PFSK-1 (cell line): ENCODE data around the gene CBLN1.

Source experiments
- FOXP2 ChIP-seq: optimal IDR thresholded peaks from 2 replicates; pipeline ENCODE3; 2011; ENCODE audit warnings: borderline replicate concordance, control low read depth, inconsistent platforms; ENCODE audit not compliant: insufficient read depth; ENCODE audit errors: extremely low read length, extremely low read depth
- POLR2AphosphoS5 ChIP-seq: IDR thresholded peaks from 2 replicates; pipeline ENCODE4 v1.6.1; 2012; ENCODE audit warnings: low read depth, mild to moderate bottlenecking, control low read depth, low read length, moderate library complexity
- REST ChIP-seq, 2 experiments: IDR thresholded peaks; 2 replicates each; pipeline versions ENCODE4 v1.6.1 to v1.8.0; 2011 to 2012; ENCODE audit warnings: low read depth in 2 of 2, low read length in 2 of 2, control low read depth in 1 of 2, inconsistent platforms in 1 of 2, mild to moderate bottlenecking in 1 of 2, moderate library complexity in 1 of 2; ENCODE audit not compliant: insufficient read depth in 1 of 2
- SIN3A ChIP-seq: IDR thresholded peaks from 2 replicates; pipeline ENCODE4 v1.6.1; 2012; ENCODE audit warnings: mild to moderate bottlenecking, low read length, moderate library complexity, borderline replicate concordance; ENCODE audit not compliant: insufficient read depth
- TAF1 ChIP-seq: IDR thresholded peaks from 2 replicates; pipeline ENCODE4 v1.6.1; 2012; ENCODE audit warnings: low read length, control low read depth, borderline replicate concordance; ENCODE audit not compliant: insufficient read depth

Gene CBLN1

GRCh38 chr16:49292413-49292812 is 10.8 kb upstream of the CBLN1 start:
- no peak for TF ChIP-seq SIN3A
- no peak for TF ChIP-seq POLR2AphosphoS5
- TF ChIP-seq REST (IDR thresholded peaks at IDR 0.05; ENCODE audit: insufficient read depth in 1 of 2, low read depth in 2 of 2, low read length in 2 of 2) = no peak
- TF ChIP-seq TAF1 = no peak

- TF ChIP-seq SIN3A (no peak), TAF1 (no peak), FOXP2 (no peak), REST (IDR thresholded peaks at IDR 0.05; ENCODE audit: insufficient read depth in 1 of 2, low read depth in 2 of 2, low read length in 2 of 2) (no peak), POLR2AphosphoS5 (no peak)
Measured at GRCh38 chr16:49287572-49287971, 5.9 kb upstream of the CBLN1 start.

- TF ChIP-seq FOXP2 (no peak), SIN3A (no peak), POLR2AphosphoS5 (no peak), REST (IDR thresholded peaks at IDR 0.05; ENCODE audit: insufficient read depth in 1 of 2, low read depth in 2 of 2, low read length in 2 of 2) (no peak), TAF1 (no peak)
Measured at GRCh38 chr16:49284962-49285361, 3.3 kb upstream of the CBLN1 start.

- TF ChIP-seq REST (IDR thresholded peaks at IDR 0.05; ENCODE audit: insufficient read depth in 1 of 2, low read depth in 2 of 2, low read length in 2 of 2) (no peak), SIN3A (no peak), POLR2AphosphoS5 (no peak), TAF1 (no peak), FOXP2 (no peak)
Measured at GRCh38 chr16:49283376-49284049, 1.9 kb upstream of the CBLN1 start.
